Breast epithelium (tissue), 3 donors: ENCODE data around the gene MAP3K1.

Source experiments
- CTCF ChIP-seq, 3 donors: fragments of 450-650 bp; IDR thresholded peaks; one replicate each; pipeline ENCODE4 v1.5.1; 2016 to 2017; ENCODE audit warnings: antibody characterized with exemption in 3 of 3, mild to moderate bottlenecking in 3 of 3, moderate library complexity in 3 of 3
- POLR2A ChIP-seq: fragments of 450-650 bp; IDR thresholded peaks from one replicate; pipeline ENCODE4 v1.6.1; 2016; ENCODE audit warnings: antibody characterized with exemption, mild to moderate bottlenecking, moderate library complexity

DNA sequence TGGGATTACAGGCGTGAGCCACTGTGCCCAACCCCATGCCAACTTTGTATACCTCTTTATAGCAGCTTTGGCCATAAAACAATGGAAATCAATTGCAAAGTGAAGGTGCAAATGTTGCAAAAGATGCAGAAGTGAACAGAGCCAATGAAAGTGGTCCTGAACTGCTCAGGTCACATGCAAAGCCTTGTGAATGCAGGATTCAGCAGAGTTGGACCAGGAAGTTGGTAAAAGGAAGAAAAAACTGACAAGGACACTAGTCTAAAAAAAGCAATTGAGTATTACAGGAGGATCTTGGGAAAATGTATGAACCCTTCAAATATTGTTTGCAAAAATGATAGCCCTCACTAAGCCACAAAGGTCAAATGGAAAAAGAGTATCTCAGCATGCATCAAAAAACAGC lies 4.5 kb upstream of the MAP3K1 start:
- no peak for TF ChIP-seq CTCF (IDR thresholded peaks at IDR 0.05)
- no peak for TF ChIP-seq POLR2A
